Bronchial epithelial cell (primary cell): ENCODE measurements around the gene ZFAND5. TPM values are rescaled to one million over a fixed set of nuclear protein-coding genes. Genes with fewer than 3 reads are reported as not detected.

Source experiments
- DNase-seq: peaks from one replicate; pipeline ENCODE4 v3.0.0-alpha.2; 2010; ENCODE audit warnings: low read depth
- FAIRE-seq: peaks from 2 replicates; lab custom pipeline; 2011; peaks lifted over from hg19 to GRCh38; lab: Jason Lieb, UNC
- H3K27me3 ChIP-seq: 2 replicates; pipeline ENCODE4 v1.5.1; 2011; ENCODE audit warnings: low read length; ENCODE audit not compliant: control insufficient read depth, insufficient read depth
- H3K36me3 ChIP-seq: 2 replicates; pipeline ENCODE4 v1.5.1; 2011; ENCODE audit warnings: low read length; ENCODE audit not compliant: control insufficient read depth, insufficient read depth
- H3K4me3 ChIP-seq: 2 replicates; pipeline ENCODE4 v1.5.1; 2011; ENCODE audit warnings: mild to moderate bottlenecking, low read depth, low read length, control low read depth
- total RNA-seq: library from RNA; depleted of rRNA; stranded (reverse); fragments of >200 nt; gene quantifications from 2 replicates; pipeline ENCODE4 v1.2.1, GENCODE V29; 2014
- TF ChIP-seq, protein P1 (sequence below): IDR thresholded peaks from 2 replicates; pipeline ENCODE4 v1.5.1; 2011; ENCODE audit warnings: mild to moderate bottlenecking, moderate library complexity, low read length, control low read depth, inconsistent platforms; ENCODE audit not compliant: insufficient read depth, severe bottlenecking

Gene ZFAND5
- total RNA-seq, 1 donor from 2014 or later, result 36.1 TPM

DNA sequence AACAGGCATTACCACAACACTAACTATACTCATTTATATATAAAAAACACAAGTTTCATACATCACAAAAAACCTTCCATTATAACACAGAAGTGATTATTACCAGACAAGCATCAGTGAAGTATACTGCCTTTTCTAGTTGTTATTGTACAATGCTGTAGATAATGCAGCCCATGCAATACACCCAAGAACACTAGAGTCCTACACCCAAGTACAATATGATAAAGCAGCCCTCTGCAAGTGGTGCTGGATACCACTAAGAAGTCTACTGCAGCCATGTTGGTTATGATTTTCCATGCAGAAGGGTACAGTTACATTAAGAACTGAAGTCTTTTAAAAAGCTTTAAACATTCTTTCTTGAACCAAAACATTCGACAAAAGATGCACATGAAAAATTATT is 10.3 kb downstream of the ZFAND5 start:
- FAIRE-seq, result no peak
- peaks cover 9% of the 10 kb centered on the region for H3K36me3 ChIP-seq
- TF ChIP-seq, protein P1, sequence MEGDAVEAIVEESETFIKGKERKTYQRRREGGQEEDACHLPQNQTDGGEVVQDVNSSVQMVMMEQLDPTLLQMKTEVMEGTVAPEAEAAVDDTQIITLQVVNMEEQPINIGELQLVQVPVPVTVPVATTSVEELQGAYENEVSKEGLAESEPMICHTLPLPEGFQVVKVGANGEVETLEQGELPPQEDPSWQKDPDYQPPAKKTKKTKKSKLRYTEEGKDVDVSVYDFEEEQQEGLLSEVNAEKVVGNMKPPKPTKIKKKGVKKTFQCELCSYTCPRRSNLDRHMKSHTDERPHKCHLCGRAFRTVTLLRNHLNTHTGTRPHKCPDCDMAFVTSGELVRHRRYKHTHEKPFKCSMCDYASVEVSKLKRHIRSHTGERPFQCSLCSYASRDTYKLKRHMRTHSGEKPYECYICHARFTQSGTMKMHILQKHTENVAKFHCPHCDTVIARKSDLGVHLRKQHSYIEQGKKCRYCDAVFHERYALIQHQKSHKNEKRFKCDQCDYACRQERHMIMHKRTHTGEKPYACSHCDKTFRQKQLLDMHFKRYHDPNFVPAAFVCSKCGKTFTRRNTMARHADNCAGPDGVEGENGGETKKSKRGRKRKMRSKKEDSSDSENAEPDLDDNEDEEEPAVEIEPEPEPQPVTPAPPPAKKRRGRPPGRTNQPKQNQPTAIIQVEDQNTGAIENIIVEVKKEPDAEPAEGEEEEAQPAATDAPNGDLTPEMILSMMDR, result no peak
- DNase-seq, result no peak
- no peaks in the 10 kb centered on the region for H3K27me3 ChIP-seq
- H3K4me3 ChIP-seq, result no peak overlapping the region

DNA sequence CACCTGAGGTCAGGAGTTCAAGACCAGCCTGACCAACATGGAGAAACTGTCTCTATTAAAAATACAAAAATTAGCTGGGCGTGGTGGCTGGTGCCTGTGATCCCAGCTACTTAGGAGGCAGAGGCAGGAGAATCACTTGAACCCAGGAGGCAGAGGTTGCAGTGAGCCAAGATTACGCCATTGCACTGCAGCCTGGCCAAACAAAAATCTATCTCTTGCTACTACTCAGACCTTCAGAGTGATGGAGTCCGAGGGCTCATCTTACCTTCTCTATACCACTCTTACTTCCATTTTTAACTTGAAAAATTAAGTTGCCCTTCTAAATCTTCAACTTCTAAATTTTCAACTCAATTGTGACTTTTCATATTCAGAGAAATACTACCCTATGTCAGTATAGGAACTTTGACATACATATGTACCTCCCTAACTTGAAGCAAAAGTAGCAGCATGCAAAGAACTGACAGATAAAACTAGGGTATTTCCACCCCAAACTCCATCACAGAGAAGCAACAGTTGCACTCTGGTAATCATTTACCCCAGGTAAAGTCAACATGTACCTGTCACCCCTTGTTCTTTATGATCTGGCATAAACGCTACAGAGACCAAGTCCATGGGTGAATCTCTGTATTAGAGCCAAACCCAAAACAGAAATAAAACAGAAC is 11.4 kb downstream of the ZFAND5 start:
- no peak for FAIRE-seq
- H3K27me3 ChIP-seq, result no peaks in the 10 kb centered on the region
- H3K4me3 ChIP-seq, result no peak overlapping the region
- no peak for DNase-seq
- TF ChIP-seq, protein P1, result no peak
- peaks cover 6% of the 10 kb centered on the region for H3K36me3 ChIP-seq

DNA sequence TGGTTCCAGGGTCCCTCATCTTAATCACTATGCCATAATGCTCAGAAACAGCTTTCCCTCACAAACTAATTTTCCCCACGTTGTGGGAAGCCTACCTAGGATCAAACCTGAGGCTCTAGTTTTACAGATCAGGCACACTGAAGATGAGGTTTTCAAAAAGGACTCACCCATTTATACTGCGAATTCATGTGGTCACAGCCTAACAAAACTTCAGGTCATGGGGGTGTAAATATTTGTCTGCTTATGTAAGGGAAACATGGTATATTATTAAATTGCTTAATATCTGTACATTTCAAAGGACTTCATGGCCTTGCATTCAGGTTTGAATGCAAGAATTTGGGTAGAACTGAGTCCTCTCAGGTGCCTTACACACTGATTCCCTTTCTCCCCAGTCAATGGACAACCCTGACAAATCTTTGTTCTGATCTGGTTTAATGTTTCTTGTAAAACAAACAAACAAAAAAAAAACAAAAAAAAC is 12.1 kb downstream of the ZFAND5 start:
- no peak overlapping the region for H3K4me3 ChIP-seq
- TF ChIP-seq, protein P1, result no peak
- DNase-seq (peak; percentile 52), FAIRE-seq (no peak)
- H3K27me3 ChIP-seq, result no peaks in the 10 kb centered on the region
- H3K36me3 ChIP-seq, result peaks cover 6% of the 10 kb centered on the region

DNA sequence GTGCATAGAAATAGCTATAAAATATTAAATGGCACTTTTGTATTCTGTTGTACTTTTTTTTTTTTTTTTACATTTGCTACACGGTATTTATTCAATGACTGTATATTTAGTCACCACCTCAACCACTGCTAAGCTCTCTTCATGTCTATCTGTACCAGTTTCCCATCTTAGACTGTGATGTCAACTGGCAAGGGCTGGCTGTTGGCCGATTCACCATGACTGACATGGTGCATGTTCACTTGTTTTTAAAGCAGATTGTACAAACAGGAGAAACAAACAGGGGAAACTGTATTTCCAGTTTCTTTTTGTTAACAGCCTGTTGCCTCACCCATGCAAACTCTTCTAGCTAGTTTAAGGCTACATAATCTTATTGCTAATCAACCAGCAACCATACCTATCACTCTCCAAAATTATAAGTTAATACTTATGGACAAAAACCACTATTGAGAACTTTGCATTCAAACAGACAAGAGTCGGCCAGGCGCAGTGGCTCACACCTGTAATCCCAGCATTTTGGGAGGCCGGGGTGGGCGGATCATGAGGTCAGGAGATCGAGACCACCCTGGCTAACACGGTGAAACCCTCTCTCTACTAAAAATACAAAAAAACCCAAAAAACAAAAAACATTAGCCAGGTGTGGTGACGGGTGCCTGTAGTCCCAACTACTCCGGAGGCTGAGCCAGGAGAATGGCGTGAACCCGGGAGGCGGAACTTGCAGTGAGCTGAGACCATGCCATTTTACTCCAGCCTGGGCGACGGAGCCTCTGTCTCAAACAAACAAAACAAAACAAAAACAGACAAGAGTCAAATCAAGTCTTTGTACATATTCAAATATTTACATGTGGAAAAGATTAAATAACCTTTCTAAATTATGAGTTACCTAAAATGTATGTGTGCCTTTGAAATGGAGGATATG is 13.2 kb downstream of the ZFAND5 start:
- peak; percentile 94 for DNase-seq
- H3K36me3 ChIP-seq, result peaks cover 6% of the 10 kb centered on the region
- FAIRE-seq, result no peak

DNA sequence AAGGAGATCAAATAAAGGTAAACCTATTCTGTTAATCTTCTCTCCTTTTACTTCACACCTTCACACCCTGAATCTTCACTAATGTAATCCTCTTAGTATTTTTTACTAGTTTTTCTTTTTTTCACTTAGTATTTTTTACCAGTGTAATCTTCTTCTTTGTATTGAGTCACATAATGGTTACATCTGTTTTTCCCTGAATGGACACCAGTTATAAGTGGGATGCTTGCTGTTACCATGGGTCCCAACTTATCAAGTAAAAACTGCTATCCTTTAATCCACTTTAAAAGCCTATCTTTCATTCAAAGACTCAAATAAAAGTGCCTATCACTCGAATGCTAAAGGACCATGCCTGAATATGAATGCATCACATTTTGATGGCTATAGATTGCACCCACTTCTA is 15.1 kb downstream of the ZFAND5 start:
- no peaks in the 10 kb centered on the region for H3K27me3 ChIP-seq
- H3K36me3 ChIP-seq, result no peaks in the 10 kb centered on the region
- FAIRE-seq (no peak), DNase-seq (no peak)
- TF ChIP-seq, protein P1, result no peak
- H3K4me3 ChIP-seq, result no peak overlapping the region

More for the DNA sequence above, 13.2 kb downstream of the ZFAND5 start:
- Histone ChIP-seq H3K4me3 (no peak overlapping the region), H3K27me3 (no peaks in the 10 kb centered on the region)
- TF ChIP-seq, protein P1, result no peak
